Stromal cell of bone marrow (primary cell): Measurements from ENCODE around the gene NFATC4.
"Not testable (repeated sequence)": the region's sequence is repeated elsewhere in the genome, so short reads cannot be mapped to it uniquely, and the experiment has no call there.

ENCODE experiments used
- DNase-seq: peaks from one replicate; pipeline ENCODE4 v3.0.0-alpha.2; 2012; ENCODE audit warnings: low read depth

Gene NFATC4

DNA sequence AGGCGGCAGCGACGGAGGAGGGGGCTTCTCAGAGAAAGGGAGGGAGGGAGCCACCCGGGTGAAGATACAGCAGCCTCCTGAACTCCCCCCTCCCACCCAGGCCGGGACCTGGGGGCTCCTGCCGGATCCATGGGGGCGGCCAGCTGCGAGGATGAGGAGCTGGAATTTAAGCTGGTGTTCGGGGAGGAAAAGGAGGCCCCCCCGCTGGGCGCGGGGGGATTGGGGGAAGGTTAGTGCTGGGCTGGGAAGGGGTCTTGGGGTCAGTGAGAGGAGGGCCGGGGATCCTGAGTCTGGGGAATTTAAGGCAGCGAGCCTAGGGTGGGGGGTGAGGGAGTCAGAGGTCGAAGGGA, 203 bp downstream of the NFATC4 start:
- DNase-seq = no peak

DNA sequence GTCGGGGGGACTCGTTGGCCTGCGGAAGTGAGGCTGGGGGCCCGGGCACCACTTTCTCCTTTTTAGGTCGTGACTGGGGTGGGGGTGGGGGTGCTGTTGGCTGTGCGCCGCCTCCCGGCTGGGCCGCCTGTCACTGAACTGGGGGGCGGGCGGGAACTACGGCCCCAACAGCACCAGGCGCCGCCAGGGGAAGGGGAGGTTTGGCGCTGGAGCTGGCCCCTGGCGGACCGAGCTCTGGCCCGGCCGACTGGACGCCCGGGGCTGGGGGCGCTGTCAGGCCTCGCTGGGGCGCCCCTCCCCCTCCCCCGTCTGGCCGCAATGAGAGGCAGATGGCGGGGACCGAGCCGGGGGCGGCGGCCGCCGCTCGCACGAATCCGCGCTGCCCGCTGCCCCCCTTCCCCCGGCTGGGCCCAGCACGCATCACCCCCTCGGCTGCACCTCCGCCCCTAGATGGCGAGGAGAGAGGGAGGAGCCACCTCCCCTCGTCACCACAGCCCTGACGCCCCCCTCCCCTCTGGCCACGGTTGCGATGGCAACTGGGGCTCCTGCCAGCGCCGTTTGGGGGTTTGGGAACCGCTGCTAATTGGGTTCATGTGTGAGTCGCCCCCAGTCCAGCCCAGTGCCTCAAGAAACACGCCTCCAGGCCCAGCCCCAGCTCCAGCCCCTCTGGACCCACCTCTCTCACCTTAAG, 723 bp downstream of the NFATC4 start:
- DNase-seq = peak; percentile 75

DNA sequence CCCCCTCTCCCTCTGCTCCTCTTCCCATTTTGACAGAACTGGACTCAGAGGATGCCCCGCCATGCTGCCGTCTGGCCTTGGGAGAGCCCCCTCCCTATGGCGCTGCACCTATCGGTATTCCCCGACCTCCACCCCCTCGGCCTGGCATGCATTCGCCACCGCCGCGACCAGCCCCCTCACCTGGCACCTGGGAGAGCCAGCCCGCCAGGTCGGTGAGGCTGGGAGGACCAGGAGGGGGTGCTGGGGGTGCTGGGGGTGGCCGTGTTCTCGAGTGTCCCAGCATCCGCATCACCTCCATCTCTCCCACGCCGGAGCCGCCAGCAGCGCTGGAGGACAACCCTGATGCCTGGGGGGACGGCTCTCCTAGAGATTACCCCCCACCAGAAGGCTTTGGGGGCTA, 1.5 kb downstream of the NFATC4 start:
- no peak for DNase-seq

DNA sequence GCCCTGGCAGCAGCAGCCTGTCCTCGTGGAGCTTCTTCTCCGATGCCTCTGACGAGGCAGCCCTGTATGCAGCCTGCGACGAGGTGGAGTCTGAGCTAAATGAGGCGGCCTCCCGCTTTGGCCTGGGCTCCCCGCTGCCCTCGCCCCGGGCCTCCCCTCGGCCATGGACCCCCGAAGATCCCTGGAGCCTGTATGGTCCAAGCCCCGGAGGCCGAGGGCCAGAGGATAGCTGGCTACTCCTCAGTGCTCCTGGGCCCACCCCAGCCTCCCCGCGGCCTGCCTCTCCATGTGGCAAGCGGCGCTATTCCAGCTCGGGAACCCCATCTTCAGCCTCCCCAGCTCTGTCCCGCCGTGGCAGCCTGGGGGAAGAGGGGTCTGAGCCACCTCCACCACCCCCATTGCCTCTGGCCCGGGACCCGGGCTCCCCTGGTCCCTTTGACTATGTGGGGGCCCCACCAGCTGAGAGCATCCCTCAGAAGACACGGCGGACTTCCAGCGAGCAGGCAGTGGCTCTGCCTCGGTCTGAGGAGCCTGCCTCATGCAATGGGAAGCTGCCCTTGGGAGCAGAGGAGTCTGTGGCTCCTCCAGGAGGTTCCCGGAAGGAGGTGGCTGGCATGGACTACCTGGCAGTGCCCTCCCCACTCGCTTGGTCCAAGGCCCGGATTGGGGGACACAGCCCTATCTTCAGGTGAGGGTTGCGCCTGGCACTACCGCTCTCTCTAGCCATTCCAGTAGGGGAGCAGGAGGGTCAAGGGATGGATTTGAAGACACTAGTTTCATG, 2.1 kb downstream of the NFATC4 start:
- no peak for DNase-seq

DNA sequence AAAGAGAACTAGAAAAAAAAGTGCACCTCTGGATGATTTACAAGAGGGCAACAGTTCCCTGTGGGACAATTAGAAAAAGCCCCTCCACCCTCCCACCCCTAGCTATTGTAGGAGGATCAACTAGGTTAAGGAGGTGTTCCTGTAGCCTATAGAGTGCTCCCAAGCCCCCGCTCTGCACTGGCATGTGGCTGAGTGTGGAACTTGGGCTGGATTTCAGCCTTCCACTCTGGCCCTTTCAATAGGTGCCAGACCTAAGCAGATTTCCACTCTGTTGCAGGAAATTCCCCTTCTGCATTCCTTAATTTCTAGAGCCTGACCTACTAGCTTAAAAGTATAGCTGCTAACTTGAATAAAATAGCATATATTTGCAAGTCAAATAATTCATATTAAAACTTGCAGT, 2.8 kb downstream of the NFATC4 start:
- no peak for DNase-seq

DNA sequence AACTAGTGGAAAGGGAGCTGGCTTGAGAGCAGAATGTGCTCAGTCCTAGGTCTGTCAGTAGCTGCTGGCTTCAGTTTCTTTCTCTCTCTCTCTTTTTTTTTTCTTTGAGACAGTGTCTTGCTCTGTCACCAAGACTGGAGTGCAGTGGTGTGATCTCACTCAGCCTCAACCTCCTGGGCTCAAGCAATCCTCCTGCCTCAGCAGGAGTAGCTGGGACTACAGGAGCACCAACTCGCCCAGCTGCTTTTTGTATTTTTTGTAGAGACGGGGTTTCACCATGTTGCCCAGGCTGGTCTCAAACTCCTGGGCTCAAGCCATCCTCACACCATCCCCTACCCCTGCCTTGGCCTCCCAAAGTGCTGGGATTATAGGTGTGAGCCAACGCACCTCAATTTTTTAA, 3.6 kb downstream of the NFATC4 start:
- not testable (repeated sequence) for DNase-seq

DNA sequence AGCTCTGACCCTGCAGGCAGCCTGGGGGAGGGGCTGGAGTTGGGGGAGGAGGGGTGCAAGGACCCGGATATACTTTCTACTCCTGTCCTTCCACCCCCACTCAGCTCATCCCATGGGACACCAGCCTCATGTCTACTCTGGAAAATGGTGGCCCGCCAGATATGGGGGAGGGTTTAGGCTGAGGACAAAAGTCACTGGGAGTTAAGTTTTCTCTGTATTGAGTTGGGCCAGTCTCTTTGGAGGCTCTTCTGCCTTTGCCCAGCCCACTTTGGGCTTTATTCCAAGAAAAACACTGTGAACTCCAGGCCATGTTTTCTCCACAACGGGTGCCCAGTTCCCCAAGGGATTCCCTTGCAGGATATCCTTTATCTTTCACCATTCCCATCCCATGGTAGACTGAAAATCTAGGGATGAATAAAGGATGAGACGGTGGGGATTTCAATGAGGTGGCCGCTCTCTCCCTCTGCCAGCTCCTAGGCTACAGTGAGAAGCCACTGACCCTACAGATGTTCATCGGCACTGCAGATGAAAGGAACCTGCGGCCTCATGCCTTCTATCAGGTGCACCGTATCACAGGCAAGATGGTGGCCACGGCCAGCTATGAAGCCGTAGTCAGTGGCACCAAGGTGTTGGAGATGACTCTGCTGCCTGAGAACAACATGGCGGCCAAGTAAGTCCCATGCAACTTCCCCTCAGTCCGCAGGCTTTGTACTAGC, 4.9 kb downstream of the NFATC4 start:
- no peak for DNase-seq

DNA sequence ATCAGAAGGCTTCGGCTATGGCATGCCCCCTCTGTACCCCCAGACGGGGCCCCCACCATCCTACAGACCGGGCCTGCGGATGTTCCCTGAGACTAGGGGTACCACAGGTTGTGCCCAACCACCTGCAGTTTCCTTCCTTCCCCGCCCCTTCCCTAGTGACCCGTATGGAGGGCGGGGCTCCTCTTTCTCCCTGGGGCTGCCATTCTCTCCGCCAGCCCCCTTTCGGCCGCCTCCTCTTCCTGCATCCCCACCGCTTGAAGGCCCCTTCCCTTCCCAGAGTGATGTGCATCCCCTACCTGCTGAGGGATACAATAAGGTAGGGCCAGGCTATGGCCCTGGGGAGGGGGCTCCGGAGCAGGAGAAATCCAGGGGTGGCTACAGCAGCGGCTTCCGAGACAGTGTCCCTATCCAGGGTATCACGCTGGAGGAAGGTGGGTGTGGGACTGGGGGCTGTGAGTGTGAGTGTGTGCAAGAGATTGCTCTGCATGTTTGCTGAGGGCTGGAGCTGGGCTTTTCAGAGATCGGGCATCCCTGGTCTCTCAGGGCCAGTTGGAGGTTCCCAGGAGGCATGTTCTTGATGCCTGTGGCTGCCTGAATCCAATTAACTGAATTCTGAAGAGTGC, 8.6 kb downstream of the NFATC4 start:
- DNase-seq = no peak

DNA sequence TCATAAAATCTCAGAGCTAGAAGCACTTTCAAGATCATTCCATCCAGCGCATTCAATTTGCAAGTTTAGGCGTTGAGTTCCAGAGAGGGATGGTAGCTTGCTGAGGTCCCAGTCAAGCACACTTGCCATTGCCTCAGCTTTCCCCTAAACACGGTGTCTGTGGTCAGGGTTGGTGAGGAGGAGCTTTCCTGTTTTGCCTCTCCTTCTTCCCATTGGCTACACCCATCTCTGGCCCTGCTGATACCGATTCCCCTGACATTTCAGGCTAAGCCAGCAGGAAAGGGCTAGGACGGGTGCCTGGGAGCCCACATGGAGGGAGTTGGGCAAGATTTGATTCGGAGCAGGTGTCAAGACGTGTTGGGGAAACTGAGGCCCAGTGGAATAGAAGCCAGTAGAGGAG, 9.1 kb downstream of the NFATC4 start:
- no peak for DNase-seq

DNA sequence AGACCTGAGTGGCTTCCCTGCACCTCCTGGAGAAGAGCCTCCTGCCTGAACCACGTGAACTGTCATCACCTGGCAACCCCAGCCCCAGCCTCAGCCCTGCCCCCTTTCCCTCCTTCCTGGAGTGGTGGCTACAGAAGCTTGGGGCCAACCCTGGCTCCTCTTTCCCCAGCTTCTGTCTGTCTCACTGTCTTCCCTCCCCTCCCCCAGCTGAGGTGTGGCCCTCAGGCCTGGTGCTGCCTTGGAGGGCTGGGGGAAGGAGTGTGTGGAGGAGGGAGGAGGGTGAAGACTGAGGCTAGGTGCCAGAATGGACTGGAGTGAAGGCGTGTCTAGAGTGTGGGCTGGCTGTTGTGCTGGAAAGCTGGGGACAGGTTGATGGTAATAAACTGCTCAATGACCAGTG, 9.7 kb downstream of the NFATC4 start:
- no peak for DNase-seq

DNA sequence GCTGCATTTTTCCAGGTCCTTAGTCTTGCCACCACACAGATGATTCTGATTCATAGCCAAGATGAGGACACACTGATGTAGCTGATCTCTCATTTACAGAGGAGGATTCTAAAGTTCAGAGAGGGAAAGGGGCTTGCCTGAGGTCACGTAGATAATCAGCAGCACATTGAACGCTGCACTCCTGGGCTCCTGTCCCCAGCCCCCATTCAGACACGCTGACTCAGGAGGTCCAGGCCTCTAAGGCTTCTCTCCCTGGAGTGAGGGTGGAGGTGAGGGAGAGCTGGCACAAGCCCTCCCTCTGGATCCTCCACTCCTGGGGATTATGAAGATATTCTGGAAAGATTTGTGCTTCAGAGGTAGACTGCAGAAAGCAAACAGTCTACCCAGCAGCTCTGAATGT, 10.3 kb downstream of the NFATC4 start:
- DNase-seq = no peak

DNA sequence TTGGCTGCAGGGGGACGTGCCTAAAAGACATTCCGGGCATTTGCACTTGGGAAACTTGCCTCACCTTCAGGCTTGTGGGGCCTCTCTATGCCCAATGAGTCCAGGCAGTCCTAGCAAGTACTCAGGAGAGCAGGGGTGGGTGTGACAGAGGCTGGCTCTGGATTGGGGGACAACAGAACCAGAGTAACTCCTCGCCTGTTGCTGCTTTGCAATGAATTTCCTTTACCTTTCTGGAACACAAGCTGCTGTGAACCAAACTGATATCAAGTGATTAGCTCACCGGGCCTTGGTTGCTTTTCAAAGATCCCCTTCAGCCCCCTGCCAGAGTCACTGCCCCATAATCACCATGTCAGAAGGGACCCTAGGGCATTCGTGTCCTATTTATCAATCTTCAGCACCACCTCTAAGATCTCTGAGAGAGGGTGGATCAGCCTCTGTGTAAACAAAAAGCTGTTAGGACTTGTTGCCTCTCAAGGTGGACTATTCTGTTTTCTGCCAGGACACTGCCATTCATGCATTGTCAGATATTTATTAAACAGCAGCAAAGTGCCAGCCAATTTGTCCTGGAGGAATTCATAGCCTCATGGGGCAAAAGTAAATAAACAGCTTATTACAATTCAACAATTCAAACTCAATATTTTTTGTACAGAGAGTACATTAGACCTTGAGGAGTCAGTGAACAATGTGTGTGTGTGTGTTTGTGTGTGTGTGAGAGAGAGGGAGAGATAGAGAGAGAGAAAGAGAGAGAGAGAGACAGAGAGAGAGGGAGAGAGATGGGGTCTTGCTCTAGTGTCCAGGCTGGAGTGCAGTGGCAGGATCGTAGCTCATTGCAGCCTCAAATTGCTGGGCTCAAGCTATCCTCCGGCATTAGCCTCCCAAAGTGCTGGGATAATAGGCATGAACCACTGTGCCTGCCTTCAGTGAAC, 11.3 kb downstream of the NFATC4 start:
- no peak for DNase-seq

DNA sequence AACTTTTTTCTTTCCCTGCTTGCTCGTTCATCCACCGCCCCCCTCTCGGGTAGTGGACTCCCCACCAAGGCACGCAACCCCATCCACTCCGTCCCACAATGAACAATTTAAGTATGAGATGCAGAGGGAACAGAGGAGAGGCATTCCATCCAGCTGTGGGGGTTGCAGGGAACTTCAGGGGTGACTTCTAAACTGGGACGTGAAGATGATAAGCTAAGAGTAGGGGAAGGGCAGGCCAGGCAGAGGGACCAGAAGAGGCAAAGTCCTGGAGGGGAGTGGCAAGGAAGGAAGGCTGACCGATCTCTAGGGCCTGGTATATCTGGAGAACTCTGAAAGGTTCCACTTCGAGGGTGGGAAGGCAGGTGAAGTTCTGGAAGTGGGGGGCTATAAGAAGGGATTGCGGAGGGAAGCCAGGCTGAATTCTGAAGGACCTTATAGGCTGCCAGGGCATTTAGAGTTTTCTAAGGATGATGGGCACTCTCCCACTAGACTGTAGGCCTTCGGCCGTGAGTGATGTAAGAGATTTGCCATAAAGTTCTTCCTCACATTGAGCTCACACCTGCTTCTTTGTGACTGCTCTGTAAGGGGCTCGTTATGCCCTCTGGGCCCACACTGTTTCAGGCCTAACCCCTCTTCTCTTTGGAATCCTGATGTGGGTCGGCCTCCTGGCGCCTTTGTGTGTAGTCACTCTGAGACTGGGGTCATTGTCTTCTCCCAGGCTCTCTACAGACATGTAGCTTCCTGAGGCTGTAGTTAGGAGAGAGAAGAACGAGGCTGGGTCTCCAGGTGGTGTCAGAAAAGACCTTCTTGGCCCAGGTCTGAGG, 12.1 kb downstream of the NFATC4 start:
- DNase-seq = no peak

DNA sequence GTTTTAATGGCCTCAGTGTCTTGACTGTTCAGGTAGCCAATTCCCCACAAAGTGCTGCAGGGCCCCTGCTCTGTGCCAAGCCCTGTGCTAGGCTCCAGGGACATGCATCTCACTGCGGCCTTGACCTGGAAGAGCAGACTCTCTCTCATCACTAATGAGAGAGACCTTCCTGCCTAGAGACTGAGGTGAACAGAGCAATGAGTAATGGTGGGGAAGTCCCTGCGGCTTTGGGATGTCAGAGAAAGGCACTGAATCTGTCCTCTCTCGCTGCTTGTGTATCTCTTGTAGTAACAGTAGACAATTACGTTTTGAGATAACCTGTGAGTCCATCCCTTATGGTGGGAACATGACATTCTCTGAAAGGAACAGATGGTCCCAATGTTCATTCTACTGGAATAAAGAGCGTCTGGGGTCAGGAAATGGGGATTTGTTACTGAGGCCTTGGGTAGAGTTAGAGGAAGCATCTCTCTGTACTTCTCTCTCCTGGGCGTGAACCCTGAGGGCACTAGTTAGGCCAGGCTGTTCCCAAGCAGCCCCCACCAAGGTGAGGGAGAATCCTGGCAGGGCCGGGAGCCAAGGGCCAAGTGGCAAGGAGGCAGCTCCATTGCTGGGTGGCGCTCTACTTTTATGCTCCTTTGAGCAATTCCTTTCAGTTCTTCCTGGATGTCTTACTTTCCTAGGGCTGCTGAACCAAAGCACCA, 13.5 kb downstream of the NFATC4 start:
- no peak for DNase-seq

DNA sequence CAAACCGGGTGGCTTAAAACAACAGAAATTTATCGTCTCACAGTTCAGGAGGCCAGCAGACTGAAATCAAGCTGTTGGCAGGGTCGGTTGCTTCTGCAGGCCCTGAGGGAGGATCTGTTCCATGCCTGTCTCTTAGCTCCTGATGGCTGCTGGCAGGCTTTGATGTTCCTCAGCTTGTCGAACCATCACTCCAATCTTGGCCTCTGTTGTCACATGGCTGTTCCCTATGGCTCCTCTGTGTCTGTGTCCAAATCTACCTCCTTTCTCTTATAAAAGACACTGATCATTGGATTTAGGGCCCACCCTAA, 14.0 kb downstream of the NFATC4 start:
- no peak for DNase-seq

DNA sequence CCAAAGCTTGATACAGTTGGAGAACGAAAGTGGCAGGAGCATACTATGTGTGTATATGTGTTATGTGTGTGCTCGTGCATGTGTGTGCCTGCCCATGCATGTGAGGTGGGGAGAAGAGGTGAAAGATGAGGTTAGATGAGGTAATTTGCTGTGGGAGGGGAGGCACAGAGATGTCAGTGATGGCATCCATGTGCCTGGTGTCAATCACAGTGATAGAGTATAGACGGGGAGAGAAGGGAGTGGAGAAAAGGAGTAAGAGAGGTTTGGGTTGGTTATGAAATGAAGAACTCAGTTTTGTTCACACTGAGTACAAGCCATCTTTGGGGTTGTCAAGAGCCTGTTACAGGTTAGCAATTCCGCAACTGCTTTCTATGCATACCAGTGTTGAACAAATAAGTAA, 16.2 kb downstream of the NFATC4 start:
- no peak for DNase-seq

DNA sequence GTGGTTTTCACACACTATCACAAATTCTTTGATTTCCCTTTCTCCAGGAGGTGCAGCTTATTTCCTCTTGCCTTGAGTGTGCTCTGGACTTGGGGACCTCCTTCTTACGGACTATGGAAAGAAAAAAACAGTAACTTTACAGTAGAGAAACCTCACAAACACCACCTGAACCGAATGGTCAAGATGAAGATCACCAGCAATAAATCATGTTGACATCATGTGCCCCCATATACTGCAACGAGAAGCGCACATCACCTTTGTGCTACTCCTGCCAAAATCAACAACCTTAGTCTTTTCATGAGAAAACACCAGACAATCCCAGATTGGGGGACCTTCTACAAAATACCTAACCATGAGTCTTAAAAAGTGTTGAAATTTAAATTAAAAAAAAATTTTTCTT, 17.5 kb downstream of the NFATC4 start:
- no peak for DNase-seq

DNA sequence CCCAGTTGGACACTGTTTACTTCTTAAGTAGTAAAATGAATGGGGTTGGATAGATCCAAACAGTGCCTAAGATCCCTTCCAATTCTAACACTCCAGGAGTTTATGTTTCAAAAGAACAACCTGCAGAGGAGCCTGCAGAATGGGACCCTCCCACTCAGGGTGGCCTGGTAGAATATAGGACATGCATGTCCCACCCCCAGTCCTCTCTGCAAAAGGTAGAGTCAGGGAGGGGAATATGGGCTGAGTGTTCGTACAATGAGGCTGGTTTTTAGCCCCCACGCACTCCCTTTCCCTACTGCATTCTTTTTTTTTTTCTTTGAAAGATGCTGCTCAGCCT, 19.0 kb downstream of the NFATC4 start:
- DNase-seq = no peak

DNA sequence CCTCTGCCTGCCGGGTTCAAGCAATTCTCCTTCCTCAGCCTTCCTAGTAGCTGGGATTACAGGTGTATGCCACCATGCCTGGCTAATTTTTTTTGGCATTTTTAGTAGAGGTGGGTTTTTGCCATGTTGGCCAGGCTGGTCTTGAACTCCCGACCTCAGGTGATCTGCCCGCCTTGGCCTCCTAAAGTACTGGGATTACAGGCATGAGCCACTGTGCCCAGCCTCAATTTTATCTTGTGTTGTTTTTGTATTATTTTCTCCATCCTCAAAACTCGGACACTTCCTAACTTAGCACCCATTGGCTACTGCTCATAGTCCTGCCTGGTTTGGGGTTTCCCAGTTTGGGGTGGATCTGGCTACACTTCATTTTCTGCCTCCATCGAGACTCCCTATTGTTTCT, 19.6 kb downstream of the NFATC4 start:
- not testable (repeated sequence) for DNase-seq

DNA sequence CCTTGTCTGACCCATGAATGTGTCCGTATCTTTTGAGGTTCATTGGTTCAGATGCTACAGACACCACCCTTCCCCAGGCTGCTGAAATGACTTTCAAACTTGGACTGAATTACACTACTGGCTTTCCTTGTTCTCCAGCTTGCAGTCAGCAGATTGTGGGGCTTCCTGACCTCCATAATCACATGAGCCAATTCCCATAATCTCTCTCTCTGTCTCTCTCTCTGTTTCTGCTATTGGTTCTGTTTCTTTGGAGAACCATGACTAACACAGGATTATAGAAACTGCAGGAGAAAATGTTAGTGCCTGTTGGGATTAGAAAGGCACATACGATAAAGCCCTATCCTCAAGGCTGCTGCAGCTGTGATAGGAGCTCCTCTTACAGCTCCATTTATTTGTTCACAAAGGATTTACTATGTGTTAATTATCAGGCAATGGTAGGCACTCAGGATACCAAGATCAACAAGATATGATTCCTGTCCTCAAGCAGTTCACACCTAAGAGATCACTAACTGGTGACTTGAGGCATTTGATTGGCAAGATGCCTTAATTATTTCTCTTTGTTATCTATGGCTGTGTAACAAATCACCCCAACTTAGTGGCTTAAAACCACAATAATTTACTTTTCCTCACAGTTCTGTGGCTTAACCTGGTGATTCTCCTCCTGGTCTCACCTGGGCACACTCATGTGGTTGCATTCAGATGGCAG, 20.6 kb downstream of the NFATC4 start:
- no peak for DNase-seq
